Astrocyte (in vitro differentiated cells and primary cell): ENCODE results near the gene CARD9.

Experiments
- EZH2 ChIP-seq: IDR thresholded peaks from 2 replicates; pipeline ENCODE4 v1.6.1; 2012; ENCODE audit warnings: mild to moderate bottlenecking, low read length, inconsistent platforms; ENCODE audit not compliant: insufficient read depth
- TF ChIP-seq, protein P1 (sequence below): IDR thresholded peaks from 2 replicates; pipeline ENCODE4 v1.5.1; 2011; ENCODE audit warnings: low read depth, mild to moderate bottlenecking, inconsistent platforms, low read length, moderate library complexity; ENCODE audit not compliant: insufficient read depth

DNA sequence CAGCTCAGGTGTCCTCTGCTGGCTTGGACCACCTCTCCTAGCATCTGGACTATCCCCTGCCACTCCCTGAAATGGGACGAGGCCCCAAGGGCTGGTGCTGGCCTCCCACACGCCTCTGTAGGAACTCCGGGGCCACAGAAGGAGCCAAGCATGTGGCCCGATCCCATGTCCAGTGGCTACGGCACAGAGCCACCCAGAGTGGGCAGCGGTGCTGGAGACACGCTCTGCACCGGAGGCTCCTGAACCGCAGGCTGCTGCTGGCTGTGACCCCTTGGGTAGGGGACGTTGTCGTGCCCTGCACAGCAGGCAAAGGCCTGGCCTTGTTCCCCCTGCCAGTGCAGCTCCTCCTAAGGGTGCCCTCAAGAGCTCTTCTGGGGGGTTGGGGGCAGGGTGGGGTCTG is 6.4 kb upstream of the CARD9 start:
- TF ChIP-seq EZH2 = no peak
- TF ChIP-seq, protein P1, sequence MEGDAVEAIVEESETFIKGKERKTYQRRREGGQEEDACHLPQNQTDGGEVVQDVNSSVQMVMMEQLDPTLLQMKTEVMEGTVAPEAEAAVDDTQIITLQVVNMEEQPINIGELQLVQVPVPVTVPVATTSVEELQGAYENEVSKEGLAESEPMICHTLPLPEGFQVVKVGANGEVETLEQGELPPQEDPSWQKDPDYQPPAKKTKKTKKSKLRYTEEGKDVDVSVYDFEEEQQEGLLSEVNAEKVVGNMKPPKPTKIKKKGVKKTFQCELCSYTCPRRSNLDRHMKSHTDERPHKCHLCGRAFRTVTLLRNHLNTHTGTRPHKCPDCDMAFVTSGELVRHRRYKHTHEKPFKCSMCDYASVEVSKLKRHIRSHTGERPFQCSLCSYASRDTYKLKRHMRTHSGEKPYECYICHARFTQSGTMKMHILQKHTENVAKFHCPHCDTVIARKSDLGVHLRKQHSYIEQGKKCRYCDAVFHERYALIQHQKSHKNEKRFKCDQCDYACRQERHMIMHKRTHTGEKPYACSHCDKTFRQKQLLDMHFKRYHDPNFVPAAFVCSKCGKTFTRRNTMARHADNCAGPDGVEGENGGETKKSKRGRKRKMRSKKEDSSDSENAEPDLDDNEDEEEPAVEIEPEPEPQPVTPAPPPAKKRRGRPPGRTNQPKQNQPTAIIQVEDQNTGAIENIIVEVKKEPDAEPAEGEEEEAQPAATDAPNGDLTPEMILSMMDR = no peak
